Mucosa of rectum (tissue), 2 donors: ENCODE results near the gene FPR3.
"Not testable (repeated sequence)": the region's sequence is repeated elsewhere in the genome, so short reads cannot be mapped to it uniquely, and the experiment has no call there.

Experiments used
- H3K27ac ChIP-seq, 2 donors: one replicate each; pipeline ENCODE4 v1.7.0; 2013; ENCODE audit warnings: inconsistent platforms in 2 of 2, low read depth in 2 of 2, low read length in 2 of 2
- H3K27me3 ChIP-seq, 2 donors: one replicate each; pipeline ENCODE4 v1.7.0; 2013; ENCODE audit warnings: low read length in 2 of 2; ENCODE audit not compliant: control insufficient read depth in 2 of 2, insufficient read depth in 2 of 2
- H3K36me3 ChIP-seq, 2 donors: one replicate each; pipeline ENCODE4 v1.7.0; 2013; ENCODE audit warnings: low read length in 2 of 2; ENCODE audit not compliant: control insufficient read depth in 2 of 2, insufficient read depth in 2 of 2
- H3K4me1 ChIP-seq, 2 donors: one replicate each; pipeline ENCODE4 v1.7.0; 2013; ENCODE audit warnings: low read length in 2 of 2, mild to moderate bottlenecking in 1 of 2; ENCODE audit not compliant: control insufficient read depth in 2 of 2, insufficient read depth in 2 of 2
- H3K4me3 ChIP-seq, 2 donors: one replicate each; pipeline ENCODE4 v1.7.0; 2013; ENCODE audit warnings: low read length in 2 of 2
- H3K9ac ChIP-seq, 2 donors: one replicate each; pipeline ENCODE4 v1.7.0; 2013; ENCODE audit warnings: low read length in 2 of 2, low read depth in 1 of 2, mild to moderate bottlenecking in 1 of 2
- H3K9me3 ChIP-seq, 2 donors: one replicate each; pipeline ENCODE4 v1.7.0; 2013; ENCODE audit warnings: low read length in 2 of 2; ENCODE audit not compliant: control insufficient read depth in 2 of 2
- donor health status: healthy.
- donor health status: Normal muscosa, but diverticular disease.

Gene FPR3

DNA sequence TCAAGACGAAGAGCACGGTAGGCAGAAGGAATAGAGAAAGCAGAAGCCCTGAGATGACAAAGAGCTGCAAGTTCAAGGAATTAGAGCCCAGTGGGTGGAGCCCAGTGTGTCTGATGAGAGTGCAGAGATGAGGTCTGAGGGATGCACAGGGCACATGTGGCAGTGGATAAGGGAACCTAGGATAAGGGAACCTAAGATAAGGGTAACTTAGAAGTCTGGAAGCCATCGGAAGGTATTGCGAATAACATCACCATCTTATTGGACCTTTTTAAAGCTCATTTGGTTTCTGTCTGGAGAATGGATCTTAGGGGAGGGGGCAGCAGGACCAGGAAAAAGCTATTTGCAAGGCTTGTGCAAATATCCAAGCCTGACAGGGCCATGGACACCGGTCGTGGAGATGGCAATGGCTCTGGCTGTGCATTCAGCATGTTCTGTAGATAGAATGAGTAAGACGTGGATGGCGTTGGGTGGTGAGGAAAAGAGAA lies 1.3 kb downstream of the FPR3 start:
- Histone ChIP-seq H3K27ac (peak overlapping the region; percentile 23 to 49), H3K27me3 (no peaks in the 10 kb centered on the region), H3K4me1 (no peaks in the 10 kb centered on the region), H3K4me3 (peak overlapping the region in 1 of 2 donors; percentile 51), H3K36me3 (no peaks in the 10 kb centered on the region), H3K9ac (peak overlapping the region in 1 of 2 donors; percentile 37), H3K9me3 (no peaks in the 10 kb centered on the region)

DNA sequence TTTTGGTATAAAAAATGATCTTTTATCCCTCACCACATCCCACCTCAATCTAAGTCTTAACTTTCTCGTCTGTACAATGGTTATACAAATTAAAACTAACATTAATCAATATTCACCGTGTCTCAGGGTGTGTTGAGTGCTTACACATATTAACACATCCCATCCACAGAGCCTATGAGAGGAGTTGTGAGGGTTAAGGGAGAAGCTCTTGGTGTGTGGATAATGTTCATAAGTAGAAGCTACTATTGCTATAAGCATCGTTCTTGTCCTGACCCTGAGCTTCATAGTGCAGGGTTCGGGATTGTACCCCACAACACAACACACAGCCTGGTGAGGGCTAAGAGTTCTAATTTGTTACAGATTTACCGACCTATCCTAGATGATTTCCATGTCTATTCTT lies 2.5 kb downstream of the FPR3 start:
- H3K9ac ChIP-seq, result no peak overlapping the region
- H3K27ac ChIP-seq, result no peak overlapping the region
- peak overlapping the region in 1 of 2 donors; percentile 39 for H3K4me3 ChIP-seq
- H3K9me3 ChIP-seq, result no peaks in the 10 kb centered on the region
- no peaks in the 10 kb centered on the region for H3K4me1 ChIP-seq
- H3K36me3 ChIP-seq, result no peaks in the 10 kb centered on the region
- H3K27me3 ChIP-seq, result no peaks in the 10 kb centered on the region

GRCh38 chr19:51798062-51798461 lies 3.1 kb downstream of the FPR3 start:
- Histone ChIP-seq H3K9ac (no peak overlapping the region), H3K9me3 (no peaks in the 10 kb centered on the region), H3K27ac (peak overlapping the region in 1 of 2 donors; percentile 74), H3K4me1 (no peaks in the 10 kb centered on the region), H3K4me3 (peak overlapping the region in 1 of 2 donors; percentile 3), H3K27me3 (no peaks in the 10 kb centered on the region), H3K36me3 (no peaks in the 10 kb centered on the region)

DNA sequence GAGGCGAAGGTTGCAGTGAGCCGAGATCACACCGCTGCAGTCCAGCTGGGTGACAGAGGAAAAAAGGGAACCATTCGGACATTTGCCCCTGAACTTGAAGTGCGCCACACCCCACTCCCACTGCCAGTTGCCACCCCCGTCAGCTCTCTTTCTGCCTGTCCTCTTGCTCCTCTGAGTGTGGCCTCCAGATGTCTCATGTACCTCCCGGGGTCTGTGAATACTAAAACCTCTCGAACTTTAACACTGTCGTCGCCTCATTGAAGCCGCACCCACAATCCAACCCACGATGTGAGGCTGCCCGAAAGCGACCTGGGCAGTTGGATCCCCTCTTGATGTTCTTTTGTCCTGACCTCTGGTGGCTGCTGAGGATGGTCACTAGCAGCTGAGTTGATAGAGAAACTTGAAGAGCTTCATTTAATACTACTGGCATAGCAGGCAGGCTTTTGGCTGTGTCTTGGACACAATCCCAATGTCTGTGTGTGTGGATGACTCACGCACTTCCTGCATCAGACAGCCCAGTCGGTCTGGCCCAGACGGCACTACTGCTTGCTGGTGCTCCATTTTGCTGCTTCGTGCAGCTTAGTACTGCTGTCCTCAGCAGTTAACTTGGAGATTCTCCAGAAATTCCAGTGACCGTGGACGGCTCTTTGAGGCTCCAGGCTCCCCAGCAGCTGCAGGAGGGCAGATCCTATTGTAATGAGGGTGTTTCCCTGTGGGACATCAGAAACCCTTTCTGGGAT lies 4.2 kb downstream of the FPR3 start:
- no peaks in the 10 kb centered on the region for H3K27me3 ChIP-seq
- H3K4me3 ChIP-seq, result peak overlapping the region in 1 of 2 donors; percentile 18
- no peaks in the 10 kb centered on the region for H3K36me3 ChIP-seq
- peak overlapping the region; percentile 58 to 74 for H3K27ac ChIP-seq
- no peaks in the 10 kb centered on the region for H3K9me3 ChIP-seq
- H3K9ac ChIP-seq, result no peak overlapping the region
- no peaks in the 10 kb centered on the region for H3K4me1 ChIP-seq

- Histone ChIP-seq H3K4me1 (no peaks in the 10 kb centered on the region), H3K4me3 (no peak overlapping the region), H3K9me3 (no peaks in the 10 kb centered on the region), H3K9ac (no peak overlapping the region), H3K36me3 (no peaks in the 10 kb centered on the region), H3K27ac (peak overlapping the region; percentile 58 to 74), H3K27me3 (no peaks in the 10 kb centered on the region)
Measured at GRCh38 chr19:51799774-51800472, 5.0 kb downstream of the FPR3 start.

- H3K9me3 ChIP-seq, result no peaks in the 10 kb centered on the region
- H3K27ac ChIP-seq, result peak overlapping the region; percentile 58 to 74
- H3K9ac ChIP-seq, result no peak overlapping the region
- H3K36me3 ChIP-seq, result no peaks in the 10 kb centered on the region
- no peak overlapping the region for H3K4me3 ChIP-seq
- H3K4me1 ChIP-seq, result no peaks in the 10 kb centered on the region
- no peaks in the 10 kb centered on the region for H3K27me3 ChIP-seq
Measured at GRCh38 chr19:51800473-51801244, 5.7 kb downstream of the FPR3 start.

GRCh38 chr19:51802775-51803174 lies 7.8 kb downstream of the FPR3 start:
- no peak overlapping the region for H3K9ac ChIP-seq
- H3K4me1 ChIP-seq, result no peaks in the 10 kb centered on the region
- H3K27ac ChIP-seq, result no peak overlapping the region
- H3K36me3 ChIP-seq, result no peaks in the 10 kb centered on the region
- H3K27me3 ChIP-seq, result no peaks in the 10 kb centered on the region
- H3K4me3 ChIP-seq, result no peak overlapping the region
- H3K9me3 ChIP-seq, result no peaks in the 10 kb centered on the region

DNA sequence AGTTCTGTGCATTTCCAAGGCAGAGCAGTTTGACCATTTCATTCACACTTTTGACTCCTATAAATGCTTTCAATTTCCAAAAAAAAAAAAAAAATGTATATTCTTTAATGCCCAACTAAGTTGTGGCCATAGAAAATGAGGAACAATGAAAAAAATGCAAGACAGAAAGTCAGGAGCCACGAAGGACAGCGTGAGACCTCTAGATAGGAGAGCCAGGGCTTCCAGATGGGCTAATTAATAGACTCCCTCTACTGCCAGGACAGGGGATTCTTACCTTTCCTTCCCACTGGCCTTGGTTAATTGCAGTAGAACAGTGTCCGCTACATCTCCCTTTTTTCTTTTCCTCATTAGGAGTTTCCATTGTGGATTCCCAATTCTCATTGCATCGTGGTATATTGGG lies 8.6 kb downstream of the FPR3 start:
- H3K27me3 ChIP-seq, result no peaks in the 10 kb centered on the region
- no peaks in the 10 kb centered on the region for H3K9me3 ChIP-seq
- no peaks in the 10 kb centered on the region for H3K36me3 ChIP-seq
- no peak overlapping the region for H3K4me3 ChIP-seq
- peak overlapping the region in 1 of 2 donors; percentile 22 for H3K27ac ChIP-seq
- no peaks in the 10 kb centered on the region for H3K4me1 ChIP-seq
- no peak overlapping the region for H3K9ac ChIP-seq

DNA sequence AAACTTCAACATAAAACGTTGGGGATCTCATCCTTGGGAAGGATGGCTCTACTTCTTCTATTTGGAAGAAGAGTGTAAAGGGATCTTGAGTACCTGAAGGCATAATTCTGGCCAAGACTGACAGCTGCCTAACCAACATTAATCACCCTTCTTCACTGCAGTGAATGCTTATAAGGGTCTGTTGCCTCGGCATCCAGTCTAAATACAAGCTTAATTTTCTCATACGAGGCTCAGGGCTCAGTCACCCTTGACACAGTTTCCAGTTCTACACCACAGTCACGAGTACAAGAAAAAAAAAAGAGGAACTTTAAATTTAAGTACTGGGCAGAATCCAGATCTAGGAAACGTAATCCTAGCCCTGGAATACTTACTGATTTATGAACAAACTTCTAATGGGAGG lies 9.0 kb downstream of the FPR3 start:
- H3K36me3 ChIP-seq, result no peaks in the 10 kb centered on the region
- H3K27me3 ChIP-seq, result no peaks in the 10 kb centered on the region
- peak overlapping the region in 1 of 2 donors; percentile 22 for H3K27ac ChIP-seq
- no peaks in the 10 kb centered on the region for H3K4me1 ChIP-seq
- H3K9ac ChIP-seq, result no peak overlapping the region
- H3K9me3 ChIP-seq, result no peaks in the 10 kb centered on the region
- no peak overlapping the region for H3K4me3 ChIP-seq

GRCh38 chr19:51804789-51805188 lies 9.8 kb downstream of the FPR3 start:
- H3K4me1 ChIP-seq, H3K27me3 ChIP-seq: not testable (repeated sequence)
- peak overlapping the region in 1 of 2 donors; percentile 16 for H3K27ac ChIP-seq

More at GRCh38 chr19:51804789-51805188, 9.8 kb downstream of the FPR3 start:
- H3K4me3 ChIP-seq, H3K9ac ChIP-seq, H3K36me3 ChIP-seq, H3K9me3 ChIP-seq: not testable (repeated sequence)
